Progenitor cell of endocrine pancreas (in vitro differentiated cells): ENCODE results near the gene ZNF280D. TPM values are rescaled to one million over a fixed set of nuclear protein-coding genes. Genes with fewer than 3 reads are reported as not detected.

Experiments
- DNase-seq: peaks from one replicate; pipeline ENCODE4 v3.0.0; 2021; ENCODE audit warnings: low spot score; ENCODE audit not compliant: unreplicated experiment
- H3K27ac Mint-ChIP-seq: 2 replicates; pipeline ENCODE4 v1.8.0; 2021; ENCODE audit warnings: mild to moderate bottlenecking, moderate library complexity, mixed read lengths
- H3K27me3 Mint-ChIP-seq: 2 replicates; pipeline ENCODE4 v1.8.0; 2021; ENCODE audit warnings: mixed read lengths
- H3K36me3 Mint-ChIP-seq: 2 replicates; pipeline ENCODE4 v1.8.0; 2022; ENCODE audit warnings: mixed read lengths; ENCODE audit not compliant: insufficient read depth
- H3K4me1 Mint-ChIP-seq: 2 replicates; pipeline ENCODE4 v1.8.0; 2021; ENCODE audit warnings: low read depth, mixed read lengths
- H3K4me3 Mint-ChIP-seq: 2 replicates; pipeline ENCODE4 v1.8.0; 2021; ENCODE audit warnings: low read depth, mild to moderate bottlenecking, moderate library complexity, mixed read lengths
- H3K9me3 Mint-ChIP-seq: 2 replicates; pipeline ENCODE4 v1.8.0; 2021; ENCODE audit warnings: low read depth, mixed read lengths
- CTCF ChIP-seq: fragments of 200-600 bp; sonication (generic); IDR thresholded peaks from one replicate; pipeline ENCODE4 v1.5.0; 2021; ENCODE audit warnings: antibody characterized with exemption, mild to moderate bottlenecking; ENCODE audit not compliant: unreplicated experiment
- total RNA-seq: library from RNA; stranded (reverse); gene quantifications from 2 replicates; pipeline ENCODE4 v1.2.1, GENCODE V29; 2021

Gene ZNF280D
- total RNA-seq, 1 donor from 2014 or later: 26.9 TPM

DNA sequence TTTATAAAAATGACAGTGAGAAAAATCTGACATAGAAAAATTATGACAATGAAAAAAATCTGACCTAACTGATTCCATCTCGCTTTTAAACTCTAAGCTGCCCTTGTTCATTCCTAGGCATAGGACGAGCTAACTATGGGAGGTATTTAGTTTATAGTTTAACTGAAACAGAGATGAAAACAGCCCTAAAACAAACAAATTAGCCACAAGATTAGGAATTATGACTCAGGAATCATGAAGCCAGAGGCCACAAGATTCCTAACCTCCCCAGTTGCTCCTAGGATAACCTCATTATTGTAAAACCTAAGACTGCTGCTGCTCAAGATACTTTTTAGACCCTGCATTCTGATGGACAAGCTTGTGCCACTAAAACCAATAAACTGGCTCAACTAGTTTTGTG is 145.6 kb downstream of the ZNF280D start:
- Mint-ChIP-seq H3K4me3 (no peak overlapping the region), H3K36me3 (no peaks in the 10 kb centered on the region), H3K27ac (no peak overlapping the region), H3K9me3 (peaks cover 20% of the 10 kb centered on the region), H3K4me1 (no peaks in the 10 kb centered on the region), H3K27me3 (no peaks in the 10 kb centered on the region)
- TF ChIP-seq CTCF: no peak
- DNase-seq: no peak

DNA sequence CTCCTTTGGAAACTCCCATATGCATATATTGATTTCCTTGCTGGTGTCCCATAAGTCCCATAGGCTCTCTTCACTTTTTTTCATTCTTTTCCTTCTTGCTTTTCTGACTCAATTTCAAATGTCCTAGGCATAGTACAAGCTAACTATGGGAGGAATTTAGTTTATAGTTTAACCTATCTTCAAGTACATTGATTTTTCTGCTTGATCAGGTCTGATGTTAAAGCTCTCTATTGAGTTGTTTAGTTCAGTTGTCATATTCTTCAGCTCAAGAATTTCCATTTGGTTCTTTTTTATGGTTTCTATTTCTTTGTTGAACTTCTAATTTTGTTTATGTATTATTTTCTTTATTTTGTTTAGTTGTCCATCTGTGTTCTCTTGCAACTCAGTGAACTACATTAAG is 147.1 kb downstream of the ZNF280D start:
- H3K9me3 Mint-ChIP-seq: peaks cover 20% of the 10 kb centered on the region
- H3K27ac Mint-ChIP-seq: no peak overlapping the region
- no peaks in the 10 kb centered on the region for H3K4me1 Mint-ChIP-seq
- H3K36me3 Mint-ChIP-seq: no peaks in the 10 kb centered on the region
- no peaks in the 10 kb centered on the region for H3K27me3 Mint-ChIP-seq
- H3K4me3 Mint-ChIP-seq: no peak overlapping the region
- no peak for DNase-seq
- no peak for TF ChIP-seq CTCF

- H3K27ac Mint-ChIP-seq: no peak overlapping the region
- H3K4me3 Mint-ChIP-seq: no peak overlapping the region
- no peak for DNase-seq
- H3K4me1 Mint-ChIP-seq: no peaks in the 10 kb centered on the region
- H3K27me3 Mint-ChIP-seq: no peaks in the 10 kb centered on the region
- no peaks in the 10 kb centered on the region for H3K36me3 Mint-ChIP-seq
- peaks cover 15% of the 10 kb centered on the region for H3K9me3 Mint-ChIP-seq
- no peak for TF ChIP-seq CTCF
Observed at GRCh38 chr15:56582785-56583184, 150.5 kb downstream of the ZNF280D start.

Other genes with a start within 250 kb of the ZNF280D start
- 164 and 167 TPM in 2 replicates for gene TCF12, start 185.1 kb upstream of the ZNF280D start, total RNA-seq